Activated CD8-positive, alpha-beta memory T cell treated with anti-CD3 and anti-CD28 coated beads, Interleukin-2, amount 50 U/mL, for 1 hour (primary cell): ENCODE results near the gene PDHB.
A peak's percentile ranks its signal among the peaks of the same experiment; 100 is the strongest.
"Not testable (repeated sequence)": the region's sequence is repeated elsewhere in the genome, so short reads cannot be mapped to it uniquely, and the experiment has no call there.

Experiments used
- DNase-seq: peaks from one replicate; pipeline ENCODE4 v3.0.0-alpha.2; 2020; ENCODE audit errors: extremely low read depth

The PDHB gene

DNA sequence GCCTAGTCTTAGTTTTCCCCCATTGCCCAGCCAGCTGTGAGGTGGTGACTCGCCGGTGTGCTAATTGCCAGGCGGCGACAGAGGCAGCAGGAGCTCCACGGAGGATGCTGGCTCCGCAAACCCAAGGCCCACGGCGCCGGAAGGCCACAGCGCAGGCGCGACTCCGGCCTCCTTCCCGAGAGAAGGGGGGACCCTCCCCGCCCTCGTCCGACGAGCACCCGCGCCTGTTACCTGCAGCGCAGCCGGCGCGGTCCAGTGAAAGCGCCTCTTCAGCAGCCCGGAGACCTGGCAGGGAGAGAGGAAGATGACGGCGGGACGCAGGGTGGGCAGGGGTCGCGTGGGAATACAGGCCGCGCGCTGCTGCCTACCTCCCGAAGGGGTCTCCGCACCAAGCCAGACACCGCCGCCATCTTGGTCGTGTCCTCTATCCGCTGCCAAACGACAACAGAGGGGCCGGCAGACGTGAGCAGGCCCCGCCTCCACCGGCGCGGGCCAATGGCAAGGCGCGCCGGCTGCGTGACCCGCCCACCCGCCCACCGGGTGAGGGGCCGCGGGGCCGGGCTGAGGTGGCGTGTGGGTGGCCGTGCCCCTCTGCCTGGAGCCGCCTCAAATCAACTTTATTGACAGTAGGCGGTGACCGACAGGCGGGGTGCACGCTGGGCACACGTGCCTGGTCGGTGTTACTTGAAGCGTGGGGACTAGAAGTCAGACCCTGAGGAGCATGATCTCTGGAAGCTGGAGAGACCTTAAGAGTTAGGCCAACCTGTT is at the start of gene PDHB:
PDHB (minus strand) TSS at position 433 of the 768 bp plus-strand sequence; CDS start at position 410, 23 bp downstream.
- DNase-seq: peak; percentile 50

- DNase-seq: no peak
Observed at GRCh38 chr3:58482917-58483636, 49.4 kb upstream of the PDHB start.

GRCh38 chr3:58480309-58480708 is 46.7 kb upstream of the PDHB start:
- DNase-seq: no peak

GRCh38 chr3:58478781-58479180 is 45.1 kb upstream of the PDHB start:
- DNase-seq: no peak

- DNase-seq: no peak
Observed at GRCh38 chr3:58474967-58475578, 41.4 kb upstream of the PDHB start.

- DNase-seq: no peak
Observed at GRCh38 chr3:58474348-58474911, 40.8 kb upstream of the PDHB start.

GRCh38 chr3:58473275-58473674 is 39.6 kb upstream of the PDHB start:
- DNase-seq: no peak

DNA sequence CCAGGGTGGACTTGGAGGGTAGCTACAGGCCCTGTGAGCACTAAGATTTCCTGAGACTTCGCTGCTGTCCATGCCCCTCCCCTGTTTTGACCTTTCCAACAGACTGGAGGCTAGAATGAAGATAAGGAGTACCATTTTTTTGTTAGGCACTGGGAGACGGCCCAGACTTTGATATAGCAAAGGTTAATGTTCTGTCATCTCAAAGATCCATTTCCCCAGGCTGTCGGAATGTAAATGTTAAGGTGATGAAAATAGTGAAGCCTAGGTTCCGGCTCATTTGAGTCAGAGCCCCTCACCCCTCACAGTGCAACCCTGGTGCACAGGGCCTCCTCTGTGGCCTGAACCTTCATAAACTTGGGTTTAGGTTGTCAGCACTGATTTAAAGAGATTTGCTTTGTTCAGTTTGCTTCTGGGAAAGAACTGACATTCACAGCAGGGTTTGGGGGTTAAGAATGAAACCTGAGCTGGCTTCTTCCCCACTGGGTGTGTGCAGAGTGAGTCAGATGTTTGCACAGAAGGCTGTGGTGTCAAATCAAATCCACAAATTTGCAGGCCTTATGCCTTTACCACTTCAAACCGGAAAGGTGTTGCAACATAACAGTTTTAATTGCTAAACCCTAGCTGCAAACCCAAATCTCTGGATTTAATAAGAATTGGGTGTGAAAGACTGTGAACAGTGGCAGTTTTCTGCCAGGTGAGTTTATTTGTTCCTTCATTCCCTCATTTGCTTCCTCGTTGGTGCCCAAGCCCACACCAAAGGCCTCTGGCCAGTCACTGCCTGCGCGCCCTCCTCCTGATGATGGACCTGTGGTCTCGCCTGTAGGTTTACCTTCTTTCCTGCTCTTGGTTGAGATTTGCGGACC is 37.6 kb upstream of the PDHB start:
- peak; percentile 16 for DNase-seq

- DNase-seq: no peak
Observed at GRCh38 chr3:58470363-58471024, 36.9 kb upstream of the PDHB start.

- DNase-seq: no peak
Observed at GRCh38 chr3:58469096-58469495, 35.5 kb upstream of the PDHB start.

- DNase-seq: no peak
Observed at GRCh38 chr3:58466899-58467563, 33.4 kb upstream of the PDHB start.

GRCh38 chr3:58464866-58465265 is 31.2 kb upstream of the PDHB start:
- DNase-seq: no peak

- DNase-seq: no peak
Observed at GRCh38 chr3:58463942-58464271, 30.3 kb upstream of the PDHB start.

- peak; percentile 38 for DNase-seq
Observed at GRCh38 chr3:58463181-58463941, 29.7 kb upstream of the PDHB start.

GRCh38 chr3:58462829-58463180 is 29.2 kb upstream of the PDHB start:
- no peak for DNase-seq

DNA sequence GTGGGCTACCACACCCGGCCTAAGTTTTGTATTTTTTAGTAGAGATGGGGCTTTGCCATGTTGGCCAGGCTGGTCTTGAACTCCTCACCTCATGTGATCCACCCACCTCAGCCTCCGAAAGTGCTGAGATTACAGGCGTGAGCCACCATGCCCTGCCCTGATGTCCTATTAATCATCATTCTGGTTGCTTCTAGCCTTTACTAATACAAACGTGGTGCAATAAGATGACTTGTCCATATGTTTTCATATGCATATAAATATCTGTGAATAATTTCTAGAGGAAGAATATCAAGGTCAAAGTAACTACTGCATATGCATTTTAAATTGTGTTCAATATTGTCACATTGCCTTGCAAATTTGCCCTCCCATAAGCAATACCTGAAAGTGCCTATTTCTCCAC is 25.5 kb upstream of the PDHB start:
- no peak for DNase-seq

DNA sequence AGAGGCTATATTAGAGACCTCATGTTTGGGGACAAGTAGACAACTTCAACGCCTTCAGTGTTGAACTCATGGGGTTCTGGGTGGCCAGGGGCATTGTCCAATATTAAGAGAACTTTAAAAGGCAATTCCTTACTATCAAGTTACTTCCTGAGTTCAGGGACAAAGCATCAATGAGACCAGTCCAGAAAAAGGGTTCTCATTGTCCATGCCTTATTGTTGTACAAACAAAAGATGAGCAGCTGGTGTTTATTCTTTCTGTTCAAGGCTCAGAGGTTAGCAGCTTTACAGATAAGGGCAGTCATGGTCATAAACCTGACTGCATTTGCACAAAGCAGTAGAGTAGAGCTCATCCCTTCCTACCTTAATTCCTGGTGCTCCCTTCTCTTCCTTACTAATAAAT is 18.5 kb upstream of the PDHB start:
- no peak for DNase-seq

- no peak for DNase-seq
Observed at GRCh38 chr3:58441514-58442450, 8.2 kb upstream of the PDHB start.

- DNase-seq: not testable (repeated sequence)
Observed at GRCh38 chr3:58440996-58441355, 7.3 kb upstream of the PDHB start.
